Measurements from ENCODE around the gene LCE1D.

GRCh38 chr1:152777510-152778137, 18.9 kb upstream of the LCE1D start:
- TF ChIP-seq, protein P1, sequence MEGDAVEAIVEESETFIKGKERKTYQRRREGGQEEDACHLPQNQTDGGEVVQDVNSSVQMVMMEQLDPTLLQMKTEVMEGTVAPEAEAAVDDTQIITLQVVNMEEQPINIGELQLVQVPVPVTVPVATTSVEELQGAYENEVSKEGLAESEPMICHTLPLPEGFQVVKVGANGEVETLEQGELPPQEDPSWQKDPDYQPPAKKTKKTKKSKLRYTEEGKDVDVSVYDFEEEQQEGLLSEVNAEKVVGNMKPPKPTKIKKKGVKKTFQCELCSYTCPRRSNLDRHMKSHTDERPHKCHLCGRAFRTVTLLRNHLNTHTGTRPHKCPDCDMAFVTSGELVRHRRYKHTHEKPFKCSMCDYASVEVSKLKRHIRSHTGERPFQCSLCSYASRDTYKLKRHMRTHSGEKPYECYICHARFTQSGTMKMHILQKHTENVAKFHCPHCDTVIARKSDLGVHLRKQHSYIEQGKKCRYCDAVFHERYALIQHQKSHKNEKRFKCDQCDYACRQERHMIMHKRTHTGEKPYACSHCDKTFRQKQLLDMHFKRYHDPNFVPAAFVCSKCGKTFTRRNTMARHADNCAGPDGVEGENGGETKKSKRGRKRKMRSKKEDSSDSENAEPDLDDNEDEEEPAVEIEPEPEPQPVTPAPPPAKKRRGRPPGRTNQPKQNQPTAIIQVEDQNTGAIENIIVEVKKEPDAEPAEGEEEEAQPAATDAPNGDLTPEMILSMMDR (IDR thresholded peaks at IDR 0.05; ENCODE audit: insufficient read depth, low read length, poor library complexity, severe bottlenecking), result peak; percentile 39
- TF ChIP-seq EZH2phosphoT487 (conservative IDR thresholded peaks at IDR 0.05; ENCODE audit: low read length), result no peak
